Thyroid gland (tissue), 4 donors: ENCODE measurements around the gene GOLGA6A. TPM values are rescaled to one million over a fixed set of nuclear protein-coding genes. Genes with fewer than 3 reads are reported as not detected.
"Not testable (repeated sequence)": the region's sequence is repeated elsewhere in the genome, so short reads cannot be mapped to it uniquely, and the experiment has no call there.

ENCODE experiments used
- DNase-seq, 2 donors: peaks; one replicate each; pipeline ENCODE4 v3.0.0-alpha.2; 2019
- H3K27ac ChIP-seq, 3 donors: fragments of 200-600 bp; sonication (generic); 1 replicate in 2 of 3; 2 replicates in 1 of 3; pipeline ENCODE4 v1.5.1; 2016 to 2019; ENCODE audit warnings: mild to moderate bottlenecking in 1 of 3, moderate library complexity in 1 of 3
- H3K27me3 ChIP-seq: fragments of 200-600 bp; sonication (generic); one replicate; pipeline ENCODE4 v1.5.1; 2019
- H3K36me3 ChIP-seq, 2 donors: fragments of 200-600 bp; sonication (generic); one replicate each; pipeline ENCODE4 v1.5.1; 2016 to 2019
- H3K4me1 ChIP-seq, 2 donors: fragments of 200-600 bp; sonication (generic); one replicate each; pipeline ENCODE4 v1.5.1; 2017 to 2019
- H3K4me3 ChIP-seq, 3 donors: fragments of 200-600 bp; sonication (generic); replicated peaks in 1 of 3; 1 replicate in 2 of 3; 2 replicates in 1 of 3; pipeline ENCODE4 v1.5.1; 2016; ENCODE audit warnings: mild to moderate bottlenecking in 1 of 3
- H3K9me3 ChIP-seq: fragments of 200-600 bp; sonication (generic); one replicate; pipeline ENCODE4 v1.5.1; 2017
- POLR2A ChIP-seq, 2 donors: fragments of 450-650 bp; IDR thresholded peaks; one replicate each; pipeline ENCODE4 v1.6.1; 2017; ENCODE audit warnings: antibody characterized with exemption in 2 of 2, mild to moderate bottlenecking in 2 of 2, moderate library complexity in 1 of 2
- WGBS, 2 donors: methylation state at CpG; one replicate each; pipeline ENCODE4 v1.1.5; 2017; 5-methylcytosine and 5-hydroxymethylcytosine counted together
- intact Hi-C: fragments of 100-400 bp; cut with DNase I; formaldehyde crosslinking; loops from one replicate; pipeline ENCODE4 v1.15.1; 2023
- total RNA-seq, 4 donors: library from RNA; depleted of rRNA; stranded (reverse); fragments of >200 nt; gene quantifications; one replicate each; pipeline ENCODE4 v1.2.3, GENCODE V29; 2016
- TF ChIP-seq, protein P1 (sequence below), 6 experiments: fragments of 200-600 bp in 3 of 6; fragments of 450-650 bp in 3 of 6; sonication (generic) in 3 of 6; IDR thresholded peaks; one replicate each; pipeline ENCODE4 v1.5.1; 2016 to 2019; ENCODE audit warnings: antibody characterized with exemption in 6 of 6, mild to moderate bottlenecking in 2 of 6, inconsistent platforms in 1 of 6, moderate library complexity in 1 of 6

Gene GOLGA6A
- total RNA-seq, 4 donors from 2014 or later = 0.22 to 0.54 TPM; not detected in 2

- TF ChIP-seq, protein P1, sequence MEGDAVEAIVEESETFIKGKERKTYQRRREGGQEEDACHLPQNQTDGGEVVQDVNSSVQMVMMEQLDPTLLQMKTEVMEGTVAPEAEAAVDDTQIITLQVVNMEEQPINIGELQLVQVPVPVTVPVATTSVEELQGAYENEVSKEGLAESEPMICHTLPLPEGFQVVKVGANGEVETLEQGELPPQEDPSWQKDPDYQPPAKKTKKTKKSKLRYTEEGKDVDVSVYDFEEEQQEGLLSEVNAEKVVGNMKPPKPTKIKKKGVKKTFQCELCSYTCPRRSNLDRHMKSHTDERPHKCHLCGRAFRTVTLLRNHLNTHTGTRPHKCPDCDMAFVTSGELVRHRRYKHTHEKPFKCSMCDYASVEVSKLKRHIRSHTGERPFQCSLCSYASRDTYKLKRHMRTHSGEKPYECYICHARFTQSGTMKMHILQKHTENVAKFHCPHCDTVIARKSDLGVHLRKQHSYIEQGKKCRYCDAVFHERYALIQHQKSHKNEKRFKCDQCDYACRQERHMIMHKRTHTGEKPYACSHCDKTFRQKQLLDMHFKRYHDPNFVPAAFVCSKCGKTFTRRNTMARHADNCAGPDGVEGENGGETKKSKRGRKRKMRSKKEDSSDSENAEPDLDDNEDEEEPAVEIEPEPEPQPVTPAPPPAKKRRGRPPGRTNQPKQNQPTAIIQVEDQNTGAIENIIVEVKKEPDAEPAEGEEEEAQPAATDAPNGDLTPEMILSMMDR (IDR thresholded peaks at IDR 0.05) = peak in 1 of 6 experiments; percentile 26
- TF ChIP-seq POLR2A (IDR thresholded peaks at IDR 0.05) = peak in 1 of 2 donors; percentile 54
- H3K36me3 ChIP-seq, intact Hi-C loops, H3K9me3 ChIP-seq, H3K4me1 ChIP-seq, H3K27me3 ChIP-seq: not testable (repeated sequence)
- 1% methylated on average over 15 of the region's 45 CpGs; no CpG with 5 or more reads in 1 of the 2 donors for WGBS, 2 donors
- H3K27ac ChIP-seq = peak overlapping the region in 1 of 3 donors; percentile 56
- peak; percentile 87 to 91 for DNase-seq
- peak overlapping the region in 1 of 3 donors; percentile 25 for H3K4me3 ChIP-seq
These were observed 17.8 kb upstream of the GOLGA6A start for GRCh38 chr15:74099963-74100733.

DNA sequence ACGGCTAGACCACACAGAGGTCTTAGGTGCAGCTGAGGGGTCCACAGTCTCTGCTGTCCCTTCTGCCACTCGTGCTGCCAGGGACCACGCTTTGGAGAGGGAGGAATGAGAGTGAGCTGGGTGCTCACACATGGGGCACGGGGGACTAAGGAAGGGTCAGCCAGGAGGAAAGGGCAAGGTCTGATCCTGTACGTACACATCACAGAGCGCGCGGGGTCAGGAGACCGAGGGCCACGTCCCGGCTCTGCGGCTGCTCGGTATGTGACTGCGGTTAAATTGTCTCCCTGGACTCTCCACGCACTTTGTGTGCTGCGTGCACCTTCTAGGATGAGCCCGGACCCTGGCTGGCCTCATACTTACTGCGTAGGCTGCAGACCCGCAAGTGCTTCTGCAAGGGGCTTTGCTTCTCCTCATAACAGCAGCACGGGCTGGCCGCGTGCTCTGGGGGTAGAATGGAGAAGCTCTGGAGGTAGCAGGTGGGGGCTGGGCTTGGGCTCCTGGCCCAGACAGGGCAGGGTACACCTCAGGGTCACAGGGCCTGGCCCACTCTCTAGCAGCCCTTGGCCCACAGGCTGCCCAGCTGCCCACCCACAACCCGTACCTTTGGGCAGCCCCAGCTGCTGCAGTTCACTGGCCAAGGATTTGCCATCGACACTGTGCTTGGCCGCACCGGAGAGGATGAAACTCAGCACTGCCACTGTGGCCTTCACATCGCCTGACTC is 14.6 kb upstream of the GOLGA6A start:
- H3K27me3 ChIP-seq, H3K27ac ChIP-seq, H3K4me3 ChIP-seq, H3K9me3 ChIP-seq, H3K36me3 ChIP-seq, H3K4me1 ChIP-seq, intact Hi-C loops, DNase-seq: not testable (repeated sequence)
- WGBS, 2 donors = no CpG with 5 or more reads among the region's 27 CpGs

DNA sequence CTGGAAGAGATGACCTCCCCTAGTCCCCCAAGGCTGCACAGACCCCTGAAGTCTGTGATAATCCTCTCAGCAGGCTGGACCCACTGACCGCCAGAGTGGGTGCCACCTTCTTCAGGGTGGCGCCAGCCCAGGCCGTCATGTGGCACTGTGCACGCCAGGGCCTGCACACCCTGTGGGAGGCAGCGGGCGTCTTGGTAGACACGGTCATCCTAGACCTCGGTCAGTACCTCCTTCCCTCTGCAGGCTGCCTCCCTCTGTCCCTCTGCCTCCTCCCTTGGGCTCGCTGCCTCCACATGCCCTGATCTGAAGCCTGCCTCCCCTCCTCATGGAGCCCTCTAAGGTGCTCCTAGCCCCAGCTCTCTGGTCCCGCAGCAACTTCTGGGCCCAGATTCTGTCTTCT is 13.3 kb upstream of the GOLGA6A start:
- intact Hi-C loops = not testable (repeated sequence)

DNA sequence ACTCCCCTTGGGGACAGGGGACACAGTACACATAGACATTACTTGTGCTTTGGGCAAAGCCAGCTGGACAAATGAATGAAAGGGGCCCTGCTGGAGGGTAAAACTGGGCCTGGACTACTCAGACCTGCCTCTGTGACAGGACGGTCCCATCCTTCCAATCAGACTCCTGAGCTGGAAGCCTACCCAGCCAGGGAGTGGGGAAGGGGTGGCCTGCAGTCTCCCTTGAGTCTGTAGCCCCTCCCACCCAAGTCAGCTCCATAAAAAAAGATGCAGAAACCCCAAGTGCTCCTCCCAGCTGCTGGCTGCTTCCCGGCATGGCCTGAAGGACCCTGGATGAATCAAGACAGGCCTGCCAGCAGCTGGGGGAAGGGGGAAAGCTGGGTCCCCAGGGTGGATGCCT is 12.2 kb upstream of the GOLGA6A start:
- H3K27me3 ChIP-seq, H3K9me3 ChIP-seq, H3K4me3 ChIP-seq, H3K27ac ChIP-seq, DNase-seq, intact Hi-C loops, H3K36me3 ChIP-seq, H3K4me1 ChIP-seq: not testable (repeated sequence)
- no CpG with 5 or more reads among the region's 2 CpGs for WGBS, 2 donors

More for the DNA sequence above, 13.3 kb upstream of the GOLGA6A start:
- H3K4me1 ChIP-seq, H3K4me3 ChIP-seq, H3K27me3 ChIP-seq, H3K36me3 ChIP-seq, H3K9me3 ChIP-seq, H3K27ac ChIP-seq, DNase-seq: not testable (repeated sequence)
- 81 to 89% methylated on average over 5 to 7 of the region's 10 CpGs for WGBS, 2 donors

DNA sequence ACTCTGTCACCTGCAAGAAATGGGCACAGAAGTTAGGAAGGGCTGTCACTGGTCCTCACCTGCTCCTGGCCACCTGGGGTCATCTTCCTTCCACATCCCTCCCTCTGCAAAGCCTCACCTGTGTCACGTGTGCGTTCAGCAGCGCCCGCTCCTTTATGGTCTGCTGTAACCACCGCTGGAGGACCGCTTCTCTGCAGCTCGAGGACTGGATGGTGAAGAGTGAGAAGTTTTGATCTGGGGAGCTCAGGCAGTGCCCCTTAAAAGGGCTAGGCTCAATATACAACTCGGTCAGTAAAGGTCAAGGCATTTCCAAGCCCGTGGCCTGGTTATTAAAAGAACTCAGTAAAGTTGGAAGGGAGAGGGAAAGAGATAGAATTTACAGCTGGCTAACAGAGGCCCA is 6.6 kb downstream of the GOLGA6A start:
- intact Hi-C loops, H3K9me3 ChIP-seq, H3K4me3 ChIP-seq, H3K36me3 ChIP-seq, H3K27ac ChIP-seq, DNase-seq, H3K4me1 ChIP-seq, H3K27me3 ChIP-seq: not testable (repeated sequence)
- WGBS, 2 donors = 68 to 85% methylated on average over 5 of the region's 9 CpGs

- DNase-seq = peak; percentile 17 to 20
- H3K4me3 ChIP-seq, H3K27me3 ChIP-seq, H3K36me3 ChIP-seq, H3K4me1 ChIP-seq, intact Hi-C loops, H3K9me3 ChIP-seq, H3K27ac ChIP-seq: not testable (repeated sequence)
- 42 to 46% methylated on average over 6 to 7 of the region's 16 CpGs for WGBS, 2 donors
- TF ChIP-seq, protein P1 (IDR thresholded peaks at IDR 0.05) = peak in 1 of 6 experiments; percentile 27
These were observed 9.6 kb downstream of the GOLGA6A start for GRCh38 chr15:74072614-74073337.

GRCh38 chr15:74072132-74072531 is 10.2 kb downstream of the GOLGA6A start:
- H3K27ac ChIP-seq, H3K36me3 ChIP-seq, H3K27me3 ChIP-seq, intact Hi-C loops, H3K9me3 ChIP-seq, H3K4me1 ChIP-seq, H3K4me3 ChIP-seq, DNase-seq: not testable (repeated sequence)
- 85% methylated on average over 3 of the region's 9 CpGs; no CpG with 5 or more reads in 1 of the 2 donors for WGBS, 2 donors

- H3K4me3 ChIP-seq, DNase-seq, H3K9me3 ChIP-seq, H3K27me3 ChIP-seq, H3K27ac ChIP-seq, H3K4me1 ChIP-seq, intact Hi-C loops, H3K36me3 ChIP-seq: not testable (repeated sequence)
- 84 to 86% methylated on average over 4 of the region's 6 CpGs for WGBS, 2 donors
These were observed 10.7 kb downstream of the GOLGA6A start for GRCh38 chr15:74071645-74072044.
